Peyer's patch (tissue), 4 donors: ENCODE results near the gene NFKBIL1. TPM values are rescaled to one million over a fixed set of nuclear protein-coding genes. Genes with fewer than 3 reads are reported as not detected.

ENCODE experiments used
- DNase-seq, 3 donors: peaks; one replicate each; pipeline ENCODE4 v3.0.0-alpha.2; 2017 to 2019
- H3K27ac ChIP-seq, 4 donors: fragments of 200-600 bp; sonication (generic); one replicate each; pipeline ENCODE4 v1.5.1; 2016 to 2019
- H3K27me3 ChIP-seq, 2 donors: fragments of 200-600 bp; sonication (generic); one replicate each; pipeline ENCODE4 v1.5.1; 2019
- H3K36me3 ChIP-seq, 3 donors: fragments of 200-600 bp; sonication (generic); one replicate each; pipeline ENCODE4 v1.5.1; 2016 to 2019
- H3K4me1 ChIP-seq, 4 donors: fragments of 200-600 bp; sonication (generic); one replicate each; pipeline ENCODE4 v1.5.1; 2016 to 2019
- H3K4me3 ChIP-seq, 4 donors: fragments of 200-600 bp; sonication (generic); 1 replicate in 3 of 4; 2 replicates in 1 of 4; pipeline ENCODE4 v1.5.1; 2016 to 2019; ENCODE audit warnings: mild to moderate bottlenecking in 1 of 4
- H3K9me3 ChIP-seq, 4 donors: fragments of 200-600 bp; sonication (generic); one replicate each; pipeline ENCODE4 v1.5.1; 2016 to 2019; ENCODE audit warnings: mild to moderate bottlenecking in 1 of 4
- POLR2A ChIP-seq, 2 donors: fragments of 450-650 bp; IDR thresholded peaks; one replicate each; pipeline ENCODE4 v1.5.1; 2017; ENCODE audit warnings: antibody characterized with exemption in 2 of 2, mild to moderate bottlenecking in 2 of 2, moderate library complexity in 2 of 2
- total RNA-seq, 4 donors: library from RNA; depleted of rRNA; stranded (reverse); fragments of >200 nt; gene quantifications; one replicate each; pipeline ENCODE4 v1.1.0, GENCODE V29; 2016
- TF ChIP-seq, protein P1 (sequence below), 6 experiments: fragments of 450-650 bp in 4 of 6; fragments of 200-600 bp in 2 of 6; sonication (generic) in 1 of 6; IDR thresholded peaks; one replicate each; pipeline ENCODE4 v1.5.1; 2017 to 2019; ENCODE audit warnings: antibody characterized with exemption in 6 of 6, mild to moderate bottlenecking in 3 of 6, moderate library complexity in 1 of 6

Gene NFKBIL1
- total RNA-seq, 4 donors from 2014 or later, result 20.0 to 34.5 (median 30.1) TPM

DNA sequence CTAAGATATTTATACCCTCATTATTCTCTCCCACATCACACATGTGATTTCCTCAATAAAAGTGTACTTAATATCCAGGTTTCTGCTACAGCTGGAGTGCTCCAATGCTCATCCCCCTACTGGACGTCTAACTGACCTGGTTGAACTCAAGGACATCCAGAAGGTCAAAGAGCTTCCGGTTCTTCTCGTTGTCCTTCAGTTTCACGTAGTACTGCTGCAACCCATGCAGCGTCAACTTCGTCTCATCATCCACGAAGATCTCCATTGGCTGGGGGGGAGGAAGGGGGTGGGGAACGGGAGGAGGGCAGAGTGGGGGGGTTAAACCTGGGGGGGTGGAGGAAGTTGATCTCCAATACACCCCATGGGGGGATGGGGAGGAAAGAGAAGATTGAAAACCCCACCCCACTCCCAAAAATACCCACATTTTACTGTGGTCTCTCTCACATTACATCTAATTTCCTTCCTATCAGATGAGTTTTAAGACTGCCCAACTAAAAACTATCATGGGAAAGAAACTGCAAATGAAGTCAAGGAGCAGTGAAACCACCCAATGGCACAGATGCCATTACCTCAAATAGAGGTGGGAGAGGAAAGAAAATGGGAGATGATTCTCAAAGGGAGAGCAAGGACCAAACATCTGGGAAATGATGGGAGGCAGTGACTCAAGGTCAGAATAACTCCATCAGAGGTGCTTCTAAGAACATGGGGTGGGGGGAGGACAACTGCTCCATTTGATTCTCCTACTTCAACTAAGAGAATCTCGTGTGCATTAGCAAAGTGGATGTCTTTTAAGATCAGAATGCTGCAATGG, 14.6 kb upstream of the NFKBIL1 start:
- Histone ChIP-seq H3K4me3 (no peak overlapping the region), H3K36me3 (peaks cover 0 to 86% (median 0%) of the 10 kb centered on the region in 3 donors), H3K27ac (no peak overlapping the region), H3K9me3 (no peaks in the 10 kb centered on the region), H3K4me1 (peaks cover 0 to 2% (median 0%) of the 10 kb centered on the region in 4 donors), H3K27me3 (no peaks in the 10 kb centered on the region)
- no peak for DNase-seq
- TF ChIP-seq, protein P1, sequence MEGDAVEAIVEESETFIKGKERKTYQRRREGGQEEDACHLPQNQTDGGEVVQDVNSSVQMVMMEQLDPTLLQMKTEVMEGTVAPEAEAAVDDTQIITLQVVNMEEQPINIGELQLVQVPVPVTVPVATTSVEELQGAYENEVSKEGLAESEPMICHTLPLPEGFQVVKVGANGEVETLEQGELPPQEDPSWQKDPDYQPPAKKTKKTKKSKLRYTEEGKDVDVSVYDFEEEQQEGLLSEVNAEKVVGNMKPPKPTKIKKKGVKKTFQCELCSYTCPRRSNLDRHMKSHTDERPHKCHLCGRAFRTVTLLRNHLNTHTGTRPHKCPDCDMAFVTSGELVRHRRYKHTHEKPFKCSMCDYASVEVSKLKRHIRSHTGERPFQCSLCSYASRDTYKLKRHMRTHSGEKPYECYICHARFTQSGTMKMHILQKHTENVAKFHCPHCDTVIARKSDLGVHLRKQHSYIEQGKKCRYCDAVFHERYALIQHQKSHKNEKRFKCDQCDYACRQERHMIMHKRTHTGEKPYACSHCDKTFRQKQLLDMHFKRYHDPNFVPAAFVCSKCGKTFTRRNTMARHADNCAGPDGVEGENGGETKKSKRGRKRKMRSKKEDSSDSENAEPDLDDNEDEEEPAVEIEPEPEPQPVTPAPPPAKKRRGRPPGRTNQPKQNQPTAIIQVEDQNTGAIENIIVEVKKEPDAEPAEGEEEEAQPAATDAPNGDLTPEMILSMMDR (IDR thresholded peaks at IDR 0.05), result no peak
- no peak for TF ChIP-seq POLR2A (IDR thresholded peaks at IDR 0.05)

DNA sequence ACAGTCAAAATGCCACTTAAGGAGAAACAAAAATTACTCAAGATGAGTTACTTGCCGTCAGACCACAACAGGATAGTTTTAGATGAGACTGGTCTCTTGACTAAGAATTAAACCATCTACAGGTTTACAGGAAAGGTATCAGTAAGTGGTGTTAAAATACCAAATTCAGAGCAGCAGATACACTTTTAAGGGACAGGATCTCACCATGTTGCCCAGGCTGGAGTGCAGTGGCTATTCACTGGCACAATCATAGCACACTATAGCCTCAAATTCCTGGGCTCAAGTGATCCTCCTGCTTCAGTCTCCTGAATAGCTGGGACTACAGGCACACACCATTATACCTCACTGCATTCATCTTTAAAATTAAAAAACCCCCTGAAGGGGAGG, 14.0 kb upstream of the NFKBIL1 start:
- Histone ChIP-seq H3K27ac (no peak overlapping the region), H3K4me3 (no peak overlapping the region), H3K27me3 (no peaks in the 10 kb centered on the region), H3K9me3 (no peaks in the 10 kb centered on the region), H3K4me1 (peaks cover 0 to 8% (median 0%) of the 10 kb centered on the region in 4 donors), H3K36me3 (peaks cover 0 to 92% (median 0%) of the 10 kb centered on the region in 3 donors)
- TF ChIP-seq, protein P1 (IDR thresholded peaks at IDR 0.05), result no peak
- TF ChIP-seq POLR2A (IDR thresholded peaks at IDR 0.05), result no peak
- DNase-seq, result no peak

DNA sequence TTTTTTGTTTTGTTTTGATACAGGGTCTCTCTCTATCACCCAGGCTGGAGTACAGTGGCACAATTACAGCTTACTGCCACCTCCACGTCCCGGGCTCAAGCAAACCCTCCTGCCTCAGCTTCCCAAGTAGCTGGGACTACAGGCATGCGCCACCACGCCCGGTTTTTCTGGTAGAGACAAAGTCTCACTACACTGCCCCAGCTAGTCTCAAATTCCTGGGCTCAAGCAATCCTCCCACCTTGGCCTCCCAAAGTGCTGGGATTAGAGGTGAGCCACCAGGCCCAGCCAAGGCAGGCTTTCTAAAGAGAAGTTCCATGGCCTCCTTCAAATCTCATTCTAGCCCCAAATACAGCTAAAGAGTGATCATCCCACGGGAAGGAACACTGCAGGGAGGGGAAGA, 13.4 kb upstream of the NFKBIL1 start:
- Histone ChIP-seq H3K27ac (no peak overlapping the region), H3K27me3 (no peaks in the 10 kb centered on the region), H3K4me1 (peaks cover 0 to 14% (median 2%) of the 10 kb centered on the region in 4 donors), H3K36me3 (peaks cover 0 to 98% (median 0%) of the 10 kb centered on the region in 3 donors), H3K9me3 (no peaks in the 10 kb centered on the region), H3K4me3 (no peak overlapping the region)
- no peak for DNase-seq
- TF ChIP-seq POLR2A (IDR thresholded peaks at IDR 0.05), result no peak

GRCh38 chr6:31534521-31535040, 12.8 kb upstream of the NFKBIL1 start:
- TF ChIP-seq, protein P1 (IDR thresholded peaks at IDR 0.05), result no peak
- TF ChIP-seq POLR2A (IDR thresholded peaks at IDR 0.05), result no peak
- H3K4me1 ChIP-seq, result peaks cover 0 to 19% (median 8%) of the 10 kb centered on the region in 4 donors
- no peaks in the 10 kb centered on the region for H3K27me3 ChIP-seq
- no peak overlapping the region for H3K4me3 ChIP-seq
- DNase-seq, result no peak
- no peaks in the 10 kb centered on the region for H3K9me3 ChIP-seq
- peaks cover 0 to 100% (median 0%) of the 10 kb centered on the region in 3 donors for H3K36me3 ChIP-seq
- H3K27ac ChIP-seq, result no peak overlapping the region

GRCh38 chr6:31535538-31536324, 11.7 kb upstream of the NFKBIL1 start:
- no peaks in the 10 kb centered on the region for H3K27me3 ChIP-seq
- no peak overlapping the region for H3K27ac ChIP-seq
- H3K4me1 ChIP-seq, result peaks cover 0 to 31% (median 18%) of the 10 kb centered on the region in 4 donors
- no peaks in the 10 kb centered on the region for H3K9me3 ChIP-seq
- no peak for TF ChIP-seq POLR2A (IDR thresholded peaks at IDR 0.05)
- TF ChIP-seq, protein P1 (IDR thresholded peaks at IDR 0.05), result no peak
- no peak for DNase-seq
- peaks cover 0 to 96% (median 0%) of the 10 kb centered on the region in 3 donors for H3K36me3 ChIP-seq
- H3K4me3 ChIP-seq, result no peak overlapping the region
